ENCODE results near the gene PTPN7.
"Not testable (repeated sequence)": the region's sequence is repeated elsewhere in the genome, so short reads cannot be mapped to it uniquely, and the experiment has no call there.

The PTPN7 gene

DNA sequence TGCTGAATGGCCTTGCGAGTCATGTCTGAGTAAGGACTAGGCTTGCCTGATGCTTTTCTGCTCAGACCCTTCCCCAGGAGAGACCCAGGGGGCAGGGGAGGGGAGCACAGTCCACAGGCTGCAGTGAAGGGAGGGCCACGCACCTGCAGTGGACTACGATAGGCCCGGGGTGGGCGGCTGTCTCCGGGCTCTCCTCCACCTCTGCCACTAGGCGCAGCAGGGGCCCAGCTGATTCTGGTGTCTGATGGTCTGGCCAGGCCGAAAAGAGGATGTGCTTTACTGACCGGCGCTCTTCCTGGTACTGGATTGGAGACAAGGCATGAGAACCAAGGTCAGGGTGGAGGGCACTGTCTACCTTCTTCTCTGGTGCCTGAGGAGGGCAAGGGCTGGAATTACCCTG lies 8.0 kb downstream of the PTPN7 start:
- no peak for DNase-seq (ENCODE audit: low read depth in 2 of 2)

GRCh38 chr1:202151045-202151444 lies 9.4 kb downstream of the PTPN7 start:
- DNase-seq (ENCODE audit: low read depth in 2 of 2): no peak

DNA sequence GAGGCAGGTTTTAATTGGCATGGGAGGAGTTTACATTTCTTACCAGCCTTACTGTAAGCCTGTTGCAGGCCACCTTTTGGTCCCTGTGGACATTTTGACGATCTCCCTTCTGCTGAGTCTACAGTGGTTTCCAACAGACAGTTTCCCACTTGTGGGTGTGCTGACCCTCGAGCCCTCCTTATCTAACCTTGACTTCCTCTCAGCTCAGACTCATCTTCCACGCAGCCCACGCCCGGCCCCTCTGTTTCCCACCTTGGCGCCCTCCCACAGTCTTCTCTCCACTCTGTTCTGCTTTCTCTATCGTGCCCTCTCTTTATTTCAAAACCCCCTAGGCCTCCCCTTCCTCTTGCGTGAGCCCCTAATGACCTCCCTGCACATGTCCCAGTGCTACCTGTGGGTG lies 9.8 kb downstream of the PTPN7 start:
- DNase-seq (ENCODE audit: low read depth in 2 of 2): no peak

- no peak for DNase-seq (ENCODE audit: low read depth in 2 of 2)
These were observed 10.2 kb downstream of the PTPN7 start for GRCh38 chr1:202150187-202150586.

- DNase-seq (ENCODE audit: low read depth in 2 of 2): no peak
These were observed 10.8 kb downstream of the PTPN7 start for GRCh38 chr1:202149566-202149965.

- no peak for DNase-seq (ENCODE audit: low read depth in 2 of 2)
These were observed 12.0 kb downstream of the PTPN7 start for GRCh38 chr1:202148391-202148790.

DNA sequence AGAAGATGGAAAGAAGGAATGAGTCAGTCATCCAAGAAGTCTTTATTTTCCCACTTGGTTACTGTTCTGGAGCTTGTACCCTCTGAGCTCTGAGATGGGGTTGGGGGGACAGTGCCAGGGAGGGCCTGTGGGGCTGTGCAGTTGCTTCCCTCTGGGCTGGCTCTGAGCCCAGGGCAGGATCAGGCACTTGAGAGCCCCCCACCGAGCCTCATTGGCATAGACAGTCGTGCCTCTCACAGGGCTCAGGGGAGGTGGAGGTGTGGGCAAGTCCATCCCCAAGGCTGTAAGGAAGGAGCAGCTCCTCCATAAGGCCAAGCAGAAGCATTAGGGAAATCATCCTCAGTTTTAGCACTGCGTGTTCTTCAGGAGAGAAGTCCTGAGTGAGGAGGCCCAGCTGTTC lies 13.4 kb downstream of the PTPN7 start:
- DNase-seq (ENCODE audit: low read depth in 2 of 2): no peak

DNA sequence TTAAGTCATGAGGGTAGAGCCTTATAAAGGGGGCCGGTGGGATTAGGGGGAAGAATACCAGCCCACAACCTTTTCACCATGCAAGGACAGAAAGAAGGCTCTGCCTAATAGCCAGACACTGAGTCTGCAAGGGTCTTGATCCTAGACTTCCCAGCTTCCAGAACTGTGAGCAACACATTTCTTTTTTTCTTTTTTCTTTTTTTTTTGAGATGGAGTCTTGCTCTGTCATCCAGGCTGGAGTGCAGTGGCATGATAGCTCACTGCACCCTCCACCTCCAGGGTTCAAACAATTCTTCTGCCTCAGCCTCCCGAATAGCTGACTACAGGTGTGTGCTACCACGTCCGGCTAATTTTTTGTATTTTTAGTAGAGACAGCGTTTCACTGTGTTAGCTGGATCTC lies 14.1 kb downstream of the PTPN7 start:
- DNase-seq (ENCODE audit: low read depth in 2 of 2): no peak

- DNase-seq (ENCODE audit: low read depth in 2 of 2): not testable (repeated sequence)
These were observed 14.7 kb downstream of the PTPN7 start for GRCh38 chr1:202145744-202146140.

DNA sequence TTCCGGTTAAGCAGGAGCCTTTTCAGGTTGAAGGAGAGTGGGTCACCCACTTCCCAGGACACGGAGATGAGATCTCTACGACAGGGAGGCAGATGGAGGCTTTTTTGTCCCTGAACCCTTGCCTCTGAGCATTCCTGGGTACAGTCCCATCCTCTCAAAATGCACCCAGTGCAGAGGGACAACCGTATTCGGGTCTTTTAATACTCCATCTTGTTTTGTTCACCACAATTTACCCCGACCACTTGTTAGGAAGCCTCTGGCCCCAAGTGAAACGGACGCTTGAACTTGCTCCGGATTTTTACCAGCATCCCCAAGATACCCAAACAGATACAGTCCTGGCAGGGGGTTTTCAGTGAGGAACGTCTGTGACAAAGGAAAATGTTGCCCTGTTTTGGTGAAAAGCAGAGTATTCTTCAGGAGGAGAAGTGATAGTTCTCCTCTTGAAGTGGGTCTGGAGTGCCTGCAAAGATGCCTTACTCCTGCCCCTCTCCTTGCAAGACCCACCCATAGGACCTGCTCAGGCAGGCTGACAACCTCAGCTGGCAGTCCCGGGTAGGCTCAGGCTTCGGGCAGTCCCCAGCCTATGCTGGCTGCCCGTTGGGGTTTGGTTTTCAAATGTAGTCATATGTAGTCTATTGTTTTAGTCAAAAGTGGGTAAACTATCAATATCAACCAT lies 15.2 kb downstream of the PTPN7 start:
- peak in 1 of 2 donors; percentile 42 for DNase-seq (ENCODE audit: low read depth in 2 of 2)

GRCh38 chr1:202144402-202145067 lies 15.9 kb downstream of the PTPN7 start, which contains the start of gene ARL8A:
Gene ARL8A, minus strand, starts transcription at chr1:202144737. Its CDS starts 165 bp downstream, at chr1:202144572.
- DNase-seq (ENCODE audit: low read depth in 2 of 2): peak; percentile 55 to 68

GRCh38 chr1:202143768-202144401 lies 16.5 kb downstream of the PTPN7 start:
- DNase-seq (ENCODE audit: low read depth in 2 of 2): no peak

DNA sequence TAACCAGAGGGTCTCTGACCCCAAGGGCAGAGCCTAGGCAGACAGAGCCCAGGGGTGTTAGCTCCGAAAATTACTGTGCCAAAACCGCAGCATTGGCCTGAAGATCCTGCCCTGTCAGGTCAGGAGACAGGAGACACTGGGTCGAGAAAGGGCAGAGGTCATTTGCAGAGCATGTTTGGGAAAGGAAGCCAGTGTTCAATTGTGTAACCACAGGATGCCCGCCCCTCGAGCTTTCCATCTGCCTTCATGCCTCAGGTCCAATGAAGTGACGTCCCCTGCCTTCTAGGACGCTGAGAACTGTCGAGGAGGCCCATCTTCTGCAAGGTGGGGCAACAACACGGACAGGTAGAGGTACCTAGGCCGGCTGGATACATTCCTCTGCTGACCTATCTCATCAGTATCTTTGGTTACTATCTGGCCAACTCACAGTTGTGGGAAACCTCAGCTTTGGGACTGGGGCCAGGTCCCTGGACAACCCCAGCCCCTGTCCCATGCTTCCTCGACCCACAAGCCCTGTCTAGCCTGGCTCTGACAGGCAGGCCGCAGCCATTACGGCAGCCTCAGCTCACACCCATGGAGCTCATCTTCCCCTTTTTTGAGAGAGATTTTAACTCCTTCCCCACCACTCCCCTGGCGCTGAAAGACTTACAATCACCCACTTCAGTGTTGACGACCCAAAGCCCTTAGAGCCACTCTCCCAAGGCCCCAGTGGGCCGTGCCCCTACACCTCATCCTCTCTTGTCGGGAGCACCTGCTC lies 17.2 kb downstream of the PTPN7 start:
- no peak for DNase-seq (ENCODE audit: low read depth in 2 of 2)

DNA sequence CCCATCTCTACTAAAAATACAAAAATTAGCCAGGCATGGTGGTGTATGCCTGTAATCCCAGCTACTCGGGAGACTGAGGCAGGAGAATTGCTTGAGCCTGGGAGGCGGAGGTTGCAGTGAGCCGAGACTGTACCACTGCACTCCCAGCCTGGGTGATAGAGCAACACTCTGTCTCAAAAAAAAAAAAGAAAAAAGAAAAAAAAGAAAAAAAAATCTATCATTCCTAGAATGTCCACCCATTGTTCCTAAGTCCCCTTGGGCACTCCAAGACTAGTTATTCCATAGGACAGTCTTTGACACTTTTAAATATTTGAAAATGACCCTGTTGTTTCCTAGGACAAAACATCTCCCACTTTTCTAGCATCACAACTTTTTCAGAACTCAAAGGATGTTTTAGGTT lies 18.9 kb downstream of the PTPN7 start:
- DNase-seq (ENCODE audit: low read depth in 2 of 2): not testable (repeated sequence)

DNA sequence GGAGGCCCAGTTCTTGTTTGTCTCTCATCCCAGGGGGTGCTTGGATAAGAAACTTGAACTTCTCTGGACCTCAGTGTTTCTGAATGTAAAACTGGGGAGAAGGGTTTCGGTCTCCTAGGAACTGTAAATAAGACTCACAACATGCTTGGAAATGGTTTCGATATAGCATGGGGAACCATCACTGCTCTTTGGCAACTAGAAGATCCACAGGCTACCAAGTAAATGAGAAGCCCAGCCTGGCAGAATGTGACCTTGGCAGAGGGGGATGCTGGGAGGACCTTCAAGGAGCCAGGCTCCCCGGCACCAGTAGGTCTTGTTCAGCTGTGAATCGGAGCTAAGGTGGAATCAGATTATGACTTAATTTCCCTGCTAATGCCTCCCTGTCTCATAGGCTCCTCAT lies 19.6 kb downstream of the PTPN7 start:
- DNase-seq (ENCODE audit: low read depth in 2 of 2): no peak

- no peak for DNase-seq (ENCODE audit: low read depth in 2 of 2)
These were observed 25.1 kb downstream of the PTPN7 start for GRCh38 chr1:202135221-202135721.

DNA sequence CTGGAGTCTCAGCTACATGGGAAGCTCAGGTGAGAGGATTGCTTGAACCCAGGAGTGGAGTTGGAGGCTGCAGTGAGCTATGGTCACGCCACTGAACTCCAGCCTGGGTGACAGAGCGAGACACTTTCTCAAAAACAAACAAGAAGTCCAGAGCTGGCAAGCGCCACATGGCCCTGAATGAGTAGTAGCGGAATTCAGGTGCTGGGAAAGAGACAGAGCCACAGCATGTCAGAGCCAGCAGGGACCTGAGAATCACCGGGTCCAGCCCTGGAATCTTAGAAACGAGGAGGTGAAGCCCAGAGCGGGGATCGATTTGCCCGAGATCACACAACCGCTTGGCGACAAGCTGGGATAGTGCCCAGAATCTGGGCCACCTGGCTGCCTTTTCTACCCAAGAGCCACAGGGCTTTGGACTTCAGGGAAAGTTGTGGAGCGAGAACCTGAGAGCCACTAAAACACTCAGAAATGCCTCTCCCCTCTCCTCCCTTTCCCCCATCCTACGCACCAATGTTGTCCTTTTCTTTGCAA lies 25.7 kb downstream of the PTPN7 start:
- DNase-seq (ENCODE audit: low read depth in 2 of 2): no peak

DNA sequence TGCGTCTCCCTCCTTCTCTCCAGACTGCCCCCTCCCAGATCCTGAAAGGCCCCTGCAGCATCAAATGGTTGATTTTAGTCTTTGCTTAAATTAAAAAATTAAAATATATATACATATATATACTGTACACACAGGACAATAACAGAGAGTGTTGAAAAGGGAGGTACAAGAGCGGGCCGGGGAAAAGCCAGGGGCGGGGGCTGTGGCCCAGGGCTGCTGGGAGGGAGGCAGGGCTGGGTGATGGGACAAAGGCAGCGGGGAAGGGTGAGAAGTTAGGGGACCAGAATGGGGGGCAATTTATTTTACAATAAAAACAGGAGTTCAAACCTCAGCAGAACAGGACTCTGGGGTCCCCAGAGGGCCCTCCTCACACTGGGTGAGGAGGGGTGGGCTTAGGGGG lies 26.4 kb downstream of the PTPN7 start:
- no peak for DNase-seq (ENCODE audit: low read depth in 2 of 2)

DNA sequence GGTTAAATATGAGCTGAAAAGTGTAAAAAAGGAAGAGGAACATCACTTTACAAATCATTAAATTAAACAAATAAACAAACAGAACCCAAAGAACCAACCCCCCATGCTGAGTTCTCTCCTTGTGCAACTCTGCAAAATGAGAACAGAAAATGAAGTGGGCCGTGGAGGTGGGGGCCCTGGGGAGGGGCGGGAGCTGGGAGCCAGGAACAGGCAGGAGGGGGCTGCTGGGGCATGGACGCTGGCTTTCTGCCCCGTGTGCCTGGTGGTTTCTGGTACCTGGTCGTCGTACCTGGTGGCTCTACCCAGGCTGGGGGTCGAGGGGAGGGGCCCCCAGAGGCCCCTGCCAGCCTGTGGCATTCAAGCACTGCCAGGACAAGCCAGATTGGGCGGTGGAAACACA lies 26.9 kb downstream of the PTPN7 start:
- DNase-seq (ENCODE audit: low read depth in 2 of 2): no peak

- DNase-seq (ENCODE audit: low read depth in 2 of 2): no peak
These were observed 27.4 kb downstream of the PTPN7 start for GRCh38 chr1:202133001-202133400.

DNA sequence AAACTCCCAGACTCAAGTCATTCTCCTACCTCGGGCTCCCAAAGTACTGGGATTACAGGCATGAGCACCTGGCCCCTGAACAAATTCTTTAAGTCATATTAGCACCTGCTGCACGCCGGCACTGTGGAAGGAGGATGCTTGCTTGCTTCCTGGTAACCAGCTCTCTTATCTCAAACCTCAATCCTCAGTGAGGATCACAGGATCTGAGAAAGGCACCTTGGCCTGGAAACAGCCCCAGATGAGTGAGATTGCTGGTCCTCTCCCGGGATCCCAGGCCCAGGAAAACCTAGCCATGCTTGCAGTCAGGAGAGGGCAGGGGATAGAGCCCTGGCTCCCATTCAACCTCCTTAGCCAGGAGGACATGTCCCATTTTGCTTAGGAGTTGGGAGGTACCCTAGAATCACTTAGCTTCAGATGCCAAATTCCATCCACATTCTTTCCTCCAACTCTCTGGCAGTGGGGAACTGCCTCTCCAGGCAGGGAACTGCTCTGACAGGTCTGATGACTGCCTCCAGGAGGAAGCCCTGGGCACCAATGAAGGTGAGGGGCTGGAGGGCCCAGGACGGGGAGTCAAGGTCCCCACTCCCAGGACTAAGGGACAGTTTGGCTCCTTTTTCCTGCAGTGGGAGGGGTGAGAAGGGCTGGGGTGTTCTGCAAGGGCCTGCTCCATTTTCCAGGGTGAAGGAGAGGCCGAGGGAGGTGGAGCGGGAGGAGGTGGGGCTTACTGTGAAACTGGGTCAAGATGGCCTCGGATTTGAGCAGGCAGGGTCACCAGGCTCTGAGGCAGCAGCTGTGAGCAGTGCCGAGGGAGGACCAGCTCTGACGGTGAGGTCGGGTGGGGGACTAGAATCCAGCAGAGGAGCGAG lies 28.2 kb downstream of the PTPN7 start:
- DNase-seq (ENCODE audit: low read depth in 2 of 2): no peak
